GM21447 (cell line): Measurements from ENCODE around the gene ALDH1A3.

Experiments used
- ATAC-seq: cut with Tn5 transposase; IDR thresholded peaks from one replicate; pipeline ENCODE4 v1.9.1; 2021; ENCODE audit not compliant: unreplicated experiment

The ALDH1A3 gene

DNA sequence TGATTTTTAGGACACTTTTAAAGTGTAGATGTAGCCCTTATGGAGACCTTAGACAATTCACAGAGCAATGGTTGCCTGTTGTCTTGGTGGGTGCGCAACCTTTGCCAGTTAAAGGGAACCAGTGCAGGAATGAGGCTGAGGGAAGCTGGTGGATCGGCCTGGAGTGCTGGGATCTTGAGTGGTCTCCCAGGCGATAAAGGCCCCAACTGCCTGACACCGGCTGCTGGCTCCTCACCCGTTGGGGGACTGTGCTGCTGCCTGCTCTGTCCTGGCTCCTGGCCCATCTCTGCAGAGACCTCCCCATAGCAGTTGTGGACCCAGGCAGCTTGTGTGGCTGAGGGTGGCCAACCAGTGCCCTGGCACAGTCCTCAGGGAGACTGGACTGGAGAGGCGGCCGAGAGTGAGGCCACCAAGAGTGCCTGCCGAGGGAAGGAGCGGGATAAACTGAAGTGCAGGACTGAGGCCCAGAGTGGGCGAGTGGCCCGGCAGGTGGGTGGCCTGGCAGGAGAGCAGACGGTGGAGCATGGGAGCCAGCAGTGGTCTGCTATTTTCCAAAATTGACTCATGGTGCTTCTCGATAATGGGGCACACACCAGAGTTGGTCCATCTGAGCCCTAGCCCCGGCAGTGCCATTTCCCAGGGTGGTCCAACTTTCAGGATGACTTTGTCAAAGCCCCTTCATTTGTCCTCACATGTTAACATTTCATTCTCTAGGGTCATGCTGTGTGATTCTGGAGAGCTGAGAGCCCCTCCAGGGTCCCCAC, 2.1 kb downstream of the ALDH1A3 start:
- ATAC-seq = no peak

DNA sequence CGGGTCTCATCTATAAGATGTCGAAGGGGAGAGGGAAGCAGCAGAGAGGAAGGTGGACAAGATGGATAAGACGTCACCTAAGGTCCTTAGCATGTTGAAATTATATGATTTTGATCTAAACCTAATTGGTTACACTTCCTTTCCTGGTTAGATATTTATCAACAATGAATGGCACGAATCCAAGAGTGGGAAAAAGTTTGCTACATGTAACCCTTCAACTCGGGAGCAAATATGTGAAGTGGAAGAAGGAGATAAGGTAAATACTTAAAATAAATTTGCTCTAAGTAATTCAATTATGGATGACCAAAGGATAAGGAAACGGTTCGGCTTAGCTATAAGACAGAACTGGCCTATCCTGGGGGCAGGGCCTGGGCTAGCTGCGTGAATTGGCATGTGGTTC, 5.5 kb downstream of the ALDH1A3 start:
- ATAC-seq = no peak

DNA sequence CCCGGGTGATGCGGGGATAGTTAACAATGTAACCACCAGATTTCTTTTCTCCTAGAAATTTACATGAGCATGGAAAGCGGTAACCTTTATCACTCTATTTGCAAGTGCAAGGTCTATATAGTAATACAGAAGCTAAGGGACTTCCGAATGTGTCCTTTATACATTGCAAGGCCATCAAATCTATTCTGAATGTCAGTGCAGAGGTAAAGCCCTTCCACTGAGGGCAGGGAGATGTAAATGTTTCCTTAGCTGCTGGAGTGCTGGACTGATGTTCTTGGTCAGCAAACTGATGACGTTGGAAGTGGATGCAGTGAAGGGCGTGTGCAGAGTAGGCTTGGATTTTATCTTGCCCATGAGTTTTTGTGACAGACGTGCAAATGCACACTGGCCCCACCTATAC, 6.2 kb downstream of the ALDH1A3 start:
- no peak for ATAC-seq

DNA sequence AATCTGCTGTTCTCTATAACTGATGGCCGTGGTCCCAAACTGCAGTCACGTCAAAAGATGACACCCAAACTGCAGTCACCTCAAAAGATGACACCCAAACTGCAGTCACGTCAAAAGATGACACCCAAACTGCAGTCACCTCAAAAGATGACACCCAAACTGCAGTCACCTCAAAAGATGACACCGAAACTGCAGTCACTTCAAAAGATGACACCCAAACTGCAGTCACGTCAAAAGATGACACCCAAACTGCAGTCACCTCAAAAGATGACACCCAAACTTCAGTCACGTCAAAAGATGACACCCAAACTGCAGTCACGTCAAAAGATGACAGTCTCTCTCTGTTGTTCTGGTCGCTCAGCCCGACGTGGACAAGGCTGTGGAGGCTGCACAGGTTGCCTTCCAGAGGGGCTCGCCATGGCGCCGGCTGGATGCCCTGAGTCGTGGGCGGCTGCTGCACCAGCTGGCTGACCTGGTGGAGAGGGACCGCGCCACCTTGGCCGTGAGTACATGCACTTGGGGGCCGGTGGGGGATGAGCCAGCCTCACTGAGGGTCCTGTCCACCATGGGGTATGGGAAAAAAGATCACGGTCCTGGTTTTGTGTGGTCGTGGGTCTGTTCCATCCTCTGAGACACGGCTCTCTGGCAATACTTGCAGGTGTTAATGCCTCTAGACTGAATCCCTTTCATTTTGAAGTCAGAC, 7.7 kb downstream of the ALDH1A3 start:
- ATAC-seq = no peak

DNA sequence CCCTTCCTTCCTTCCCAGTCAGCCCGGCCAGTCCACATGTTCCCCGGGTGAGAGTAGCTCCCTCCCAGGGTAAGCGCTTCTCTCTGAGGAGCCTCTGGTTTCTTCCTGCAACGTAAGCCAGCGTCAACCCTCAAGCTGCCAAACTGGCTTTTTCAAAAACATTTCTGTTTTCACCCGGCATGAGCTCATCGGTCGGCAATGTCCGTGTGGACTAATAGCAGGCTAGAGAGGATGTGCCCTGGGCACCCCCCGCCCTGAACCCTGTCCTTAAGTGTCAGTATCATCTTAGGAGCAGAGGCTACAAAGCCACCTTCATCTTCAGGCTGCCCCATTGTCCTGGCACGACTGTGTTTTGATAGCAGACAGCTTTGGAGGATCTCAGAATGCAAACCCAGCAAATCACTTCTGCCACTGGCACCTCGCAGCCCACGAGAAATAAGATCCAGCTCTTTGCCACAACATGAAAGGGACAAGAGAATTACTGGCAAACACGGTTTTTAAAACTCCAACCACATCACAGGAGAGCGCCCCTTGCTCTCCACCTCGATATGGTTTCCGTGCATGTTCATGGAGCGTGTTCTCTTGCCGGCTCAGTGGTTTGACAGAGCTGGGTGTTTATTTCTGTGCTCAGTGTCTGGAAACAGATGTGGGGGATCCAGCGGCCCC, 9.9 kb downstream of the ALDH1A3 start:
- no peak for ATAC-seq

DNA sequence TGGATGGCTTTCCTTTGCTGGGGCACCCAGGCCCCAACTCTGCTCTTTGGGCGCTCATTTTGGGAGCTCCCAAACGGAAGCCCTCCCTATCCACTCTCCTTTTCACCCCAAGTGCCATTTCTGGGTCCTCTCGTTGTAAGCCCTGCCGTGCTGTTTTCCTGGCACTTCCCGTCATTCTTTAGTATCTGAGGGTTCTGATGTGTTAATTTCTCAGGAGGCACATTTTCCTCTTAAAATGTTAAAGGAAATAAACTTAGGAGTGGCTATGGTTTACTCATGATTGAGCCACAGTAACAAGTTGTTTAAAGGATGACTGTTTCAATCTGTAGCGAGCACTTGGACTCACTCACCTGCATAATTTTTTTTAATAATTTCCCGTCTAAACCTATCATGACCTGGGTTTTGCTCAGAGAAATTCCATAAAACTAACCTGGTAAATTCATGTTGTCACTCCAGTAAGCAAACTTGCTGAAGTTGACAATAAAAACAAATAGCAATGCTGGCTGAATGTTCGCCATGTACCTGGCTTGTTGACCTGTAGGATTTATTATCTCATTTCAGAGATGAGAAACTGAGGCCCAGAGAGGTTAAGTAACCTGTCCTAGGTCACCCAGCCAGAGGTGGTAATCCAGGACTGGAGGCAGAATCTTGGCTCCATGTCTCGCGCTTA, 10.6 kb downstream of the ALDH1A3 start:
- no peak for ATAC-seq

DNA sequence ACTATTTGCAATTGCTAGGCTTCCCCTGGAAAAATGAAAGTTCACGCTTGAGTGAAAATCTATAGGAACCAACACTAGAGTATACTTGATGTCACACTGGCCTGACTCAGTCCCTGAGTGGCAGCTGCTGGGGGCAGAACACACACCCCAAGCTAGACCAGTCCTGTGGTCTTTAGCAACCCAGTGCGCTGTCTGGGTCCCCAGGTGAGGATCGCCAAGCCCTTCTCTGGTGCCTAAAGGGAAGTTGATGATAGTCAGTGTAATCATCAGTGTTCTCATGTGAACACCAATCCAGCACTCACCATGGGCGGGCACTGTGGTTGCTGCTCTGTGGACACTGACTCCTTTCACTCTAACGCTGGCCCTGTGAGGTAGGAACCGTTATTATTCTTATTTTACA, 11.2 kb downstream of the ALDH1A3 start:
- no peak for ATAC-seq

DNA sequence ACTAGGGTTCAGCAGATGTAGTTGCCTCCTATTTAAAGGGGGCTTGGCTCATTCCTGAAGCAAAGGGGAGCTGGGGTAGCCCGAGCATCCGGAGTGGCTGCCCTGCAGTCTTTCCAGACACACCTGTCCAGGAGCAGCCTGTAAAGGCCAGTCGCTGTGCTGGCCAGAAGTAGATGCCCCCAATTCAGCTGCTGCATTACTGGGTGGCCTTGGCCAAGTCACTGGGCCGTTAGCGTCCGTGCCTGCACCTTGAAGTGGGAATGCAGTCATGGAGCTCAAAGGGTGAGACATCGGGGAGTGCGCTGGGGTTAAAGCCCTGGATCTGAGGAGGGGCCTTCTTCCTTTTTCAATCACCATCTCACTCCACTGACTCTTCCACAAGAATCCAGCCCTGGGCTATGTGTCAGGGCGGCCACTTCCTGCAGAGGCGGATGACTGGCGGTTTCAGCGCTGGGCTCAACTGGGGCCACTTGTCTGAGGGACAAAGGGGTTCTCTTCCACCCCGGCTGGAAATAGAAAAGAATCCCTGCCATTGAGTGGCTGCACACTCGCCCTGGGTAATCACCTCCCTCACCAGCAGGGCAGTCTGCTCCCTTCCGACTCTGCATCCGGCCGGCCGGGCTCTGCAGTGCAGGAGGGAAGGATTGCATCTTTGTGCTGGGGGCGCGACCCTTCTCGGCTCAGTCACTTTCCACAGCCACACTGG, 11.8 kb downstream of the ALDH1A3 start:
- ATAC-seq = no peak

DNA sequence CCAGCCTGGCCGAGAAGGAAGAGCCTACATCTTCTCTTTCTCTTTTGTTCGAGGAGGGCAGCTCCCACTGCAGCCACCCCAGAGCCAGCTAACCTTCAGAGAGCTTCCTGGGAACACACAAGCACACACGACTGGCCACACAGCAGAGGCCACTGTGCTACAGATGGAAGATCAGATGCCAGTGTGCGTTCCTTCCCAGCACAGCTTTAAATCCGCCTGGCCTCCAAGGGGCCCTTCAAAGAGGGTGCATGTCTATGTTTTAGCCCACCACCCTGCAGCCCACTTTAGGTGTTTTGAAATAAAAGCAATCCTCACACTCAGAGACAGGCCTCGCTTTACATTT, 12.4 kb downstream of the ALDH1A3 start:
- ATAC-seq = no peak

DNA sequence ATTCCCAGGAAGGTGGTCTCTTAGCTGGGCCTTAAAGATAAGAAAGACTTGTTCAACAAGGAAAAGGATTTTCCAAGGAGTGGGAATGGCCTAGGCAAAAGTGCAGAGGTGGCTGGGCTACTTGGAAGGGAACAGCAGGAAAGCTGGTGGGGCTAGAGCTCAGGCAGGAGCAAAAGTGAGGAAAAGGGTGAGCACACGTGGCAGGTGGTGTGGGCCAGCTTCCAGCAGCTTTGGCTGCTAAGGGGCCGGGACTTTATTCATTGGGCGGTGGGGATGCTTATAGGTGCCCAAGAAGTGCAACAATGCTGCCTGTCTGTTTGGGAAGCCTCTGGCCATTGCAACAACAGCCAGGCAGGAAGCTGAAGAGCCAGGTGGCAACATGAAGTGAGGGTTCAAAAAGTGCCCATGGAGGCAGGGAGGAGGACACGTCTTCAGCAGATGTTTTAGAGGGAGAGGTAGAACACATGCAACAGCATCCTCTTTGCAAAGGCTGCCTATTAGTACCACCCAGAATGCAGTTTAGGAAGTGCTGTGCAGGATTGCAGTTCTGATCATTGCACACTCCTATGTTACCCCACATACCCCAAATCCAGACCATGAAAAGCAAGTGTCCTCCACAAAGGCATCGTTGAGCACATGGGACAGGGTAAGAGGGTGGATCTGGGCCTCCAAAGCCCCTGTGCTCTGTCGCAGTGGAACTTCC, 13.8 kb downstream of the ALDH1A3 start:
- ATAC-seq = no peak

DNA sequence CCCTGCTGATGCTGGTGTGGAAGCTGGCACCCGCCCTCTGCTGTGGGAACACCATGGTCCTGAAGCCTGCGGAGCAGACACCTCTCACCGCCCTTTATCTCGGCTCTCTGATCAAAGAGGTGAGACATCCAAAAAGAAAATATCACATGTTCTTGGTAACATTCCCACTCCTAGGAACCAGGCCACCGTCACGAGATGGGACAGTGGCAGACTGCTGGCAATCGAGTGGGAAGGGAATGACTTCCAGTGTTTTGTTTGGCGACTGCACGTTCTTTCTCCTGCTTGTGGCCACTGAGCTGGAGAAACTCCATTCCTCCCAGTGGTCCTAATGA, 14.3 kb downstream of the ALDH1A3 start:
- ATAC-seq = no peak

DNA sequence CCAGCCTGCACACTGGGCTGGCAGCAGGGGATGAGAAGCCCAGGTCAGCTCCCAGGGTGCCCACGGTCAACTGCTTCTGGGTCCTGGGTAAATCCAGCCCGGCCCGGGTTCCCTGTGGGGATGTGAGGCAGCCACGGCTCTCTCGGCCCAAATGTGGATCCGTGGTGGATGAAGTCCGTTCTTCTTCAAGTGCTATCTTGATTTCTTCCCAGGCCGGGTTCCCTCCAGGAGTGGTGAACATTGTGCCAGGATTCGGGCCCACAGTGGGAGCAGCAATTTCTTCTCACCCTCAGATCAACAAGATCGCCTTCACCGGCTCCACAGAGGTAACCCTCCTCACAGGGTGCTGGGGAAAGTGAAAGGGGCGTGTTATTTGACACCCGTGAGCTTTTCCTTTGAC, 16.1 kb downstream of the ALDH1A3 start:
- no peak for ATAC-seq

DNA sequence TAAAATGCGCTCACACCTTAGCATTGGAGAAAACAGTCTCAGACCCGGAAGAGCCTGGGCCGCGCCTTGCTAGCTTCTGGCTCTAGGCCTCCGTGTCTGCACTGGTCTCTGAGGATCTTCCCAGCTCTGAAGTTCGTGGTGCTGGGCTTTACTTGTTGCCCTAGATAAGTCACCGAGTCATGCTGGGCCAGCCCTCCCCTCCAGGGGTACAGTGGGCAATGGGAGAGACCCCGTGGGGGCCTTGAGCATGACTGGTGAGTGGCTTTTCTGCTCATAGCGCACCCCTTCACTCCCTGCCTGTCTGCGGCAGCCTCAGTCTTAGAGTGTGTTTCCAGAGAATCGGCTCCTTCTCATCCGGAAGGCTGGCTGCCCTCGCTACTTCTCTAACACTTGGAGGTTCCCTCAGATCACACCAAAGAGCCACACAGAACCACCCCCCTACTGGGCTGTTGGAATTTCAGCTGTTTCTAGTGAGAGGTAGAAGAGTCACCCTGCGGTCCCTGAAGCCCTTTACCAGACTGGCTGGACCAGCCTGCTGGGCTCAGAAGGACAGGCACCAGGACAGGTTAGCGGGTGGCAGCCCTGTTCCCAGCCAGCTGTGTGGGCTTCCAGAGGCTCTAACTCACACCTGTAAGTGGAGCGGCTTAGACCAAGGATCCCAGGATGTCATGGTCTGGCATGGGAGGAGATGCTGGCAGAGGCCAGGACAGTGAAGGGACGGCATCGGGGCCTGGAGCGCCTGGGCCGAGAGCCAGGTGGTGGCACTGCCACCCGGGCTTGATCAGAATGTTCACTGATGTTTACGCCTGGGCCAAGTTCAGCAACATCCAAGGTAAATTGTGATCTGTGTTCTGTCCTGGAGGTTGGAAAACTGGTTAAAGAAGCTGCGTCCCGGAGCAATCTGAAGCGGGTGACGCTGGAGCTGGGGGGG, 17.9 kb downstream of the ALDH1A3 start:
- ATAC-seq = no peak

DNA sequence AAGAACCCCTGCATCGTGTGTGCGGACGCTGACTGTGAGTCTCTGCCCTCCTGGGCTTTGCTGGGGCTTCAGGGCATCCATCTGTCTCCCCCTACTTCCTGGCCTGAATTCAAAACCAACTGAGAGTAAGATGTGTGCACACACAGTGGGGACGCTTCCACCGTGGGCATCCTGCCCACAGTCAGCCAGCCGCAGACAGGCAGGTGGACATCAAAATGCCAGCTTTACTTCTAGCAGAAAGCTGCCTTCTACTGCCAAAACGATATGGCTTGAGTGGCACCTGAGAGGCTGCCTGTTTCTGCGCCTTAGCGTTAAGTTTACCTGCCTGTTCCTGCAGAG, 18.5 kb downstream of the ALDH1A3 start:
- no peak for ATAC-seq

DNA sequence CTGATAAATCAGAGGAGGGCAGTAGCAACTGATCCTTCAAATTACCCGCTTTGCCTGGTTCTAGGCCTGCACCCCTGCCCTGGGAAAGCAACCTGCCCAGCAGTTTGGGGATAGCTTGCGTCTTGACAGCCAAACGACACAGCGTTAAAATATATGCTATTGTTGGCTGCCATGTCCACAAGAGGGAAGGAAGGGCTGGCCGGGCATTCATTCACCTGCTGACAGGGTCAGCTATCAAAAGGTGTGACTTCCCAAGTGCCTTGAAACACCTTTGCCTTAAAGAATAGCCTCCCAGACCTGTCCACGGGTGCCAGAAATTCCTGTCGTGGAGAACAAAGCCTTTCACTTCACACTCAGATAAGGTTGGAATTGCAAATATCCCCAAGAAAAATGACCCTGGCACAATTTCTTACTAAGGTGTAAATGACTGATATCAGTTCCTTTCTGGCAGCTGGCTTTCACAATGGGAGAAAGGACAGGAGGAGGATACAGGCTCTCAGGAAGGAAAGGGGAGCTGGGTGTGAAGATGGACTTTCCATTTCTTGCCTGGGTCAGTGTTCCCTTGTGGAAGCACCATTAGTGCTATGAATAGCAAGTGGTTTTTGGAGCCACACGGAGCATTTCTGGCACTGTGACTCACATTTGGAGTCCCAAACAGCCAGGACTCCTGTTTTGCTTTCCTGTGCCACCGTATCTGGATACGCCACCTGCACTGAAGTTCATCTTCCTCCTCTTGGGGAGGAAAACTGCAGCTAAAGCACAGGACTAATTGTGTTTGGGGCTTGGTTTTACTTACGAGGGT, 19.2 kb downstream of the ALDH1A3 start:
- no peak for ATAC-seq

DNA sequence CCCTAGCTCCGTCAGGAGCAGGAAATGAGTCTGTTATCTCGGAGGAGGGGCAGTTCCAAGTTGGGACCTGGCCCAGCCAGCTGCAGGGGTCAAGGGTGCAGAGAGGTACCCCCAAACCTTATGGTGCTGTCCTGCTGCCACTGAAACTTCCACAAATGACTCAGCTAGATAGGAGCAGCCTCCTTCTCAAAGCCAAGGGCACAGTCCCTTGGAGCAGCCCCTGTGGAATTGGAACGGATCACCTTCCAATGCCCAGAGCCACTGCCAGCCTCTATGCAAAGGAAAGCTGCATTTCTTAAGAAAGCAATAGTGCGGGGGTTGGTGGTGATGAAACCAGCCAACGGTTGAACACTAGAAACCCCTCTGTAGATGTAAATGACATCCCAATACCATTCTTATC, 20.0 kb downstream of the ALDH1A3 start:
- no peak for ATAC-seq

DNA sequence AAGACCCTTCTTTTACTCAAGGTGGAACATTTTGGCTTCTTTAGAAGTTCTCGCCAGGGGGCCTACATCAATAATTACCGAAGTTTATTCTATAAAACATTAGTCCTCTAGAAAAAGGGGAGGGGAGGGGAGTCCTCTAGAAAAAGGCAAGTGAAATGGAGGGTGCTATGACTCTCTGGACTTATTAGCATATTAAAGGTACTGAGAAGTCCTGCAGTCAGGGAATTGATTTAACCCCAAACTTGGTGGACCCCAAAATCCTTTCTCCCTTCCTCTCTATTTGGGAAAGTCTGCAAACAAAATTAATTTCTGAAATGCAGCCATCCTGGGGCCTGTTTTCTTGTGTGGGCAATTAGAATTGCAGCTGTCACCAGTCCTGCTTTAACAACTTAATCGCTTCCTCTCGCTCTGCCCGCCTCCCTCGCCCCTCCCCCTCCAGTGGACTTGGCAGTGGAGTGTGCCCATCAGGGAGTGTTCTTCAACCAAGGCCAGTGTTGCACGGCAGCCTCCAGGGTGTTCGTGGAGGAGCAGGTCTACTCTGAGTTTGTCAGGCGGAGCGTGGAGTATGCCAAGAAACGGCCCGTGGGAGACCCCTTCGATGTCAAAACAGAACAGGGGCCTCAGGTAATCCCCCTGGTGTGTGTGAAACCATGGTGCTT, 20.6 kb downstream of the ALDH1A3 start:
- ATAC-seq = no peak

DNA sequence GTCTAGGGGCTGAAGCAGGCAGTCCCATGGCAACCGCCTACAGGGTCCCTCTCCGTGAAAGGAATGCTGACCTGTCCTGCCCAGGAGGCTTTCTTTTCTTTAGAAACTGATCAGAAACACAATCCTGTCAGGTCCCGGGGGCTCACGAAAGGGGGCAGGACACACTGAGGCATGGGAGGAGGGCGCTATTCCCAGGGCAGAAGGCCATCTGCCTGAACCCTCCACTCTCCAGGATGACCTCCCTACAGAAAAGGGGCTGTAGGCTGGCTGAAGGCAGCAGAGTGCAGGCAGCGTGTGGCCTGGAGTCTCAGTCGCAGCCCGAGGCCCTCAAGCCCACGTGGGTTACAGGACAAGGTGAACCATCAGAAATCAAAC, 21.2 kb downstream of the ALDH1A3 start:
- no peak for ATAC-seq
